Activated naive CD4-positive, alpha-beta T cell treated with anti-CD3 and anti-CD28 coated beads, Interleukin-2, amount 50 U/mL, for 16 hours (primary cell): ENCODE data around the gene ERMAP.
"Not testable (repeated sequence)": the region's sequence is repeated elsewhere in the genome, so short reads cannot be mapped to it uniquely, and the experiment has no call there.

Experiments used
- DNase-seq: peaks from one replicate; pipeline ENCODE4 v3.0.0-alpha.2; 2020

Gene ERMAP

DNA sequence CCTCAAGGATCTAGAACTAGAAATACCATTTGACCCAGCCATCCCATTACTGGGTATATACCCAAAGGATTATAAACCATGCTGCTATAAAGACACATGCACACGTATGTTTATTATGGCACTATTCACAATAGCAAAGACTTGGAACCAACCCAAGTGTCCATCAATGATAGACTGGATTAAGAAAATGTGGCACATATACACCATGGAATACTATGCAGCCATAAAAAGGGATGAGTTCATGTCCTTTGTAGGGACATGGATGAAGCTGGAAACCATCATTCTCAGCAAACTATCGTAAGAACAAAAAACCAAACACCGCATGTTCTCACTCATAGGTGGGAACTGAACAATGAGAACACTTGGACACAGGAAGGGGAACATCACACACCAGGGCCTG, 2.1 kb upstream of the ERMAP start:
- not testable (repeated sequence) for DNase-seq

- DNase-seq = no peak
Observed at GRCh38 chr1:42815941-42816584, 859 bp upstream of the ERMAP start.

DNA sequence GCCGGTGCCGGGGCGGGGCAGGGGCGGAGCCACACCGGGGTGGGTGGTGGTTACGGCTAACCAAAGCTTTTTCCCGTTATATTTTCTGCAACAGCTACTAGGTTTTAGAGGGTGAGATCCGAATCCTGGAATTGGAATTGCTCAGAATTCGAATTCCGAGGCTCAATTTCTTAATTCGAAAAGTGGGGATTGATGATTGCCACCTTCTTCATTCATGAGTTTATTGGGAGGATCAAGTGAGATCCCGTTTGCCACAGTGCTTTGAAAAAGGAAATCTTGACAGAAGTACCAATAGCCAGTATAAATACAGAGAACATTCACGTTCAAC, 482 bp downstream of the ERMAP start:
- no peak for DNase-seq

GRCh38 chr1:42817976-42818375, 1.1 kb downstream of the ERMAP start:
- no peak for DNase-seq

GRCh38 chr1:42820813-42821212, 3.9 kb downstream of the ERMAP start:
- no peak for DNase-seq

GRCh38 chr1:42821690-42822089, 4.8 kb downstream of the ERMAP start:
- no peak for DNase-seq

- no peak for DNase-seq
Observed at GRCh38 chr1:42822800-42823392, 6.0 kb downstream of the ERMAP start.

DNA sequence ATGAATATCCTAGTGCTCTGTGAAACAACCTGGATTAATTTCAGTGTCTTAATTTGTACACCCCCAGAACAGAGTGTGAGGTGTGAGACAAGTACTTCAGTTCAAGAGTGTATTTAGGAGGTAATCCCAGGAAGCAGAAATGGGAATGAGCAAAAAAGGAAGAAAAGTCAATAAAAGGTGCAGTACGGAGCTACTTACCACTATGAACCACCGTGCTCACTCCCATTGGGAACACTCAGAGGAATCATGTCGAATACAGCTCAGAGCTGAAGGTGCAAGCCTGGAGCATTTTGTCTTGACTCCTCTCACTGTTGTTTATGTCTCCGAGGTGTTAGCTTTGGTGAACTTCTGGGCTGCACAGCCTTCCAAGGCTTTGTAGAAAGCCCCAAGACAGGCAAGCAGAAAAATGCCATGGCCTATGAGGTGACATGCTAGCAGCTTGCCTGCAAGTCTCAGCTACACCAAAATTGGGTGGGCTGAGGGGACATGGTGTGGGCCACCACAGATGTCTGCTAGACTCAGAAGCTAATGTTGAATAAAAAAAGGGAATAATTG, 7.6 kb downstream of the ERMAP start:
- DNase-seq = no peak

DNA sequence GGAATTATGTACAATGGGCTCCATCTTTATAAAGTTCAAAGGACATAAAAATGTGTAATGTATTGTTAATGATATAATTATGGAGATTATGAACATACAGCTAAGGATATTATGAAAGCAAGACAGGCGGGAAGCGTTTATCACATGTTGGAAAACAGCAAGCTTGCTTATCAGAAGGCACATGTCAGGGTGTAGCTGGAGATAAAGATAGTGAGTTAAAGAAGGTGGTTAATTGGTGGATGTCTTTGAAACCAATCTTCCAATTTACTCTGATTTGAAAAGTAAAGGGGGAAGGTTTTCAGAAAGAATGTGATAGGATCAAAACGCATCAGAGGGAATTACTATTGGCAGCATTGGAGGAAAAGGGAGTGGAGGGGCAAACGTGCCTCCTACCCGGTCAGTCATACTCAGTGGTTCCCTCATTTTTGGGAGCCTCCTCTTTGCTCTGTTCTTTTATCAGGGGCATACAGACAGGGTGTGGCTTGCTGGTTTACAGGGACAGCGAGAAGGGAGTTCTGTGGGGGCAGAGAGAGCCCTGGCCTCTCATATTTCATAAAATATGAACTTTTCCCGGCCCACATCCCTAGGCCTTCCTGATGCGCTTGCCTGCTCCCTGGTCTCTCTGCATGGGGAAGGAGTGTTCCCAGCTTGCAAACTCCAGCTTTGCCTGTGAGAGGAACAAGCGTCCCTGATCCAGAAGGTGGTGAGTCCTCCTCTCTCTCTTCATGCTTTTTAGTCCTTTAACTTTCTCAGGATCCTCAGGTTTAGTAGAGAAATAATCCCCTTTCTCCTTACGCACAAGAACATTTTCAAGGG, 8.3 kb downstream of the ERMAP start:
- no peak for DNase-seq

- DNase-seq = no peak
Observed at GRCh38 chr1:42830631-42831030, 13.7 kb downstream of the ERMAP start.

GRCh38 chr1:42831273-42831672, 14.4 kb downstream of the ERMAP start:
- no peak for DNase-seq

DNA sequence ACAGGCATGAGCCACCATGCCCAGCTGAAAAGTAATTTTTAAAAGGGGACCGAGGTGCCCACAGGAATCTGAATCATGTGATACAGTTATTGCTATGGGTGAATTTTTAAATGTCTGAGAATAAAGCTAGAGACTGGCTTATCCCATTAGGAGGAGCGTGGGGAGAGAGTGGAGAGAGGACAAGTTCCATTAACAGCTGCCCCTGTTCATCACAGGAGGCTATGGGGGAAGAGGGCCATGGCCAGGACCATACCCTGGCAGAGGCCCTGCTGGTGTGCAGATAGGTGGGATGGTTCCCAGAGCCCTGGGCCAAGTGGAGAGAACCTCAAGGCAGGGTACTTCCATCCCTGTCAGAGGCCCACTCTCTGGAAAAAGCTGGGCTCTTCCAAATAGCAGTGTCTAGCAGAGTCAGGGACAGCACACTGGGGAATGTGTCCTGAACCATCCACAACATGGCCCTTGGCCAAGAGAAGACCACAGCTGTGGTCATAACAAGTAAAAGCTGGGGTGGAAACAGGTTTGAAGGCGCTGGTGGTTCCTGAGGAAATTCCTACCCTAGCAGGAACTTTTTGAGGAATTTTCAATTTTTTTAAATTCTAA, 15.8 kb downstream of the ERMAP start:
- DNase-seq = no peak

- DNase-seq = no peak
Observed at GRCh38 chr1:42833981-42834380, 17.1 kb downstream of the ERMAP start.

DNA sequence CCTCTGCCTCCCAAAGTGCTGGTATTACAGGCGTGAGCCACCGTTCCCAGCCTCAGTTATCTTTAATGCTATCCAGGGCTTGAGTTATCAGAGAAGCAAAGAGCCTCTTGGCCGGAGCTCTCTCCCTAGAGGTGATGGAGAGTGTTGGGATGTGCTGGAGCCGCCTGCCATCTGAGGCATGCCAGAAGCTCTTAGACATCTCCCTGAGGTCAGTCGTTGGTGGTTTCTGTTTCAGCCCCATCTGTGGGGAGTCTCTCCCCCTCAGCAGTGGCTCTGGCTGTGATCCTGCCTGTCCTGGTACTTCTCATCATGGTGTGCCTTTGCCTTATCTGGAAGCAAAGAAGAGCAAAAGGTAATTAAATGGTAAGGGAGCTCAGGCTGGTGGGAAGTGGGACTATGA, 17.9 kb downstream of the ERMAP start:
- DNase-seq = no peak

DNA sequence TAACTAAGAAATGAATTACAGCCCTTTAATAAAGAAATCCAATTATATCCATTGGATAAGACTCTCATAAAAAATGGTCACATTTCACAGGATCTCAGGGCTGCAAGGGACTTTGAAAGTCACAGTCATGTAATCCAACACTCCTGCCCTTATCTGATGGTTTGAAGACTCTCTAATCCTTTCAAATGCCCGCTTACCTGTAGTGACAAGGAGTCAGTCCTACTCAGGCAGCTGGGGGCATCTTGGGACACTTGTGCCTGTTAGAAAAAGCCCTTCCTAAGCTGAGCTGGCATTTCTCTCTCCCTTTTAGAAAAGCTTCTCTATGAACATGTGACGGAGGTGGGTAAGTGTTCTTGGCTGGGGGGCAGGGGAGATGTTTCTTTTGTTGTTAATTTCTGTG, 18.5 kb downstream of the ERMAP start:
- DNase-seq = no peak

DNA sequence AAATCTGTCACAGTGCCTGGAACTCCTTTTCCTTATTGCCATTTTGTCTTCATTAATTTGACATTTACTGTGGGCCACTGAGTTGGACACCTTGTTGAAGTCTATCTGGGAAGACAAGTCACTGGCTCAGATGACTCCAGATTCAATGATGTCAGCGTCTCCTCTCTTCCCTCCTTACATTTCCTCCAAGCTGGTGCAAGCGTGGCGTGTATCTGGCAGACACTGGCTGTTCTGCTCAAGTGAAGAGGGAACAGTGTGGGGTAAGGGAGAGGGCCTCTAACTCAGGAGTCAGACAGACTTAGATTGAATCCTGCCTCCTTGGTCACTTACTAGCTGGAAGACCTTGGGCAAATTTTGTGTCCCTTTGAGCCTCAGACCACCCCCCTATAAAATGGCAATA, 20.8 kb downstream of the ERMAP start:
- DNase-seq = no peak

DNA sequence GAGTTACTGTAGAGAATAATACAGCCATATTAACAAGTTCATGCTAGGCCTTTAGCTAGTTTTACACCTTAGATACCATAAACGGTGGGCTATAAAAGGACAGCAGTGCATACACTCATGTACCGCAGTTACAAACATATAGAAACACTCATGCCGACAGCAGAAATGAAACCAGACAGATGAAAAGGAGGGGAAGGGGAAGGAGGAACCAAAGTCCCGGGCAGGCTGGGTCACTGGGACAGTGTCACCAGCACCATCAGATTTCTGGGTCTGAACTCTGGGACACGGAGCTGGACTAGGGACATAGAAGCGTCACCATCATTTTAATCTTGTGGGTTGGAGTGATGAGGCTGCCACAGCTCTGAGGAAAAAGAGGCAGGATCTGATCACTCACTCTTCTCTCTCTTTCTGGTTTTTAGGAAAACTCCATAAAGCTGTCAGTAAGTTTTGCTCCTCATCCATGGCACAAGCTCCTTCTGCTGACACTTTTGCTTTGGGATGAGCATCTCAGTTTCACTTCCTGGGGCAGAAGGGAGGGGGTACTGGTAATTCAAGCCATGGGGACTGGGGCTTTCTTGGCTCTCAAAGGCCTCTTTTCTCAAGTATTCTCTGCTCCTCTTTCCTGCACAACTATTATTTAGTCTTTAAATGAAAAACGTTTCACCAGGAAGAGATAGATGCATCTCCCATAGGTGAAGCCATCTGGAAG, 21.7 kb downstream of the ERMAP start:
- no peak for DNase-seq

DNA sequence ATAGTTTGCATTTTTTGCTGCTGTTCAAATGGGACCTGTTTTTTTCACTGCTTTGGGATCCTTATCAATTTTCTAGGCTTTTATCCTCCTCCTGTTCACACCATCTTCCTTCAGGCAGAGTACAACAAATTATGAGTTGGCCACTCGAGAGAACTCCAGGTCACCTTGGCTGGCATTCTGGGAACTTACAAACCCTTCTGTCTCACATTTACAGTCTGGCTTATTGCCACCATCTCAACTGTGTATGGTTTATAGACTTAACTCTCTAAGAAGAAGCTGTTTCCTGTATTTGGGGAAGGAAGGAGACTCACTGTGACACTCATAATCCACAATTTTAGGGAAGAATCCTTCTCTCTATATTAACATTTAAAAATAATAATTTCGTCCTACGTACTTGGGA, 24.1 kb downstream of the ERMAP start:
- no peak for DNase-seq

DNA sequence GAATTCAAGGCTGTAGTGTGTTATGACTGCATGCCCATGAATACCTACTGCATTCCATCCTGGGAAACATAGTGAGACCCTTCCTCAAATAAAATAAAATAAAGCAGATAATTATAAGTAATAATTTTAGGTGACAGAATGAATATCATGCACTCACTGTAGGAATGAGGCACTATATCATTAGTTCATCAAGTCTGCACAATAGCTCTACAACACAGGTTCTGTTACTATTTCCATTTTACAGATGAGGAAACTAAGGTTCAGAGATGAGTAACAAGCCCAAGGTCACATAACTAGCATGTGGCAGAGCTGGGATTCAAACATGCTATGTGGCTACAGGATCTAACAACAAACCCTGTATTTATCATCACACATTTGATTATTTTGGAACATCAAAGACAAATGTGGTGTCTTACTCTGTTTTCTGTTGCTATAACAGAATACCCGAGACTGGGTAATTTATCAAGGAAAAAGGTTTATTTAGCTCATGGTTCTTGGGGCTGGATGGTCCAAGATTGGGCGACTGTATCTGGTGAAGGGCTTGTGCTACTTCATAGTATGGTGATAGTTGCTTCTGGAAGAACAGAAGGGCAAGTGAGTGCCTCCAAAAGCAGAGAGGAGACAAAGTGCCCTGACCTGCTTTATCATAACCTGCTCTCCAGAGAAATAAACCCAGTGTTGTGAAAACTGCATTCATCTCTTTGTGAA, 24.7 kb downstream of the ERMAP start:
- DNase-seq = no peak

- no peak for DNase-seq
Observed at GRCh38 chr1:42844592-42845140, 27.7 kb downstream of the ERMAP start.

DNA sequence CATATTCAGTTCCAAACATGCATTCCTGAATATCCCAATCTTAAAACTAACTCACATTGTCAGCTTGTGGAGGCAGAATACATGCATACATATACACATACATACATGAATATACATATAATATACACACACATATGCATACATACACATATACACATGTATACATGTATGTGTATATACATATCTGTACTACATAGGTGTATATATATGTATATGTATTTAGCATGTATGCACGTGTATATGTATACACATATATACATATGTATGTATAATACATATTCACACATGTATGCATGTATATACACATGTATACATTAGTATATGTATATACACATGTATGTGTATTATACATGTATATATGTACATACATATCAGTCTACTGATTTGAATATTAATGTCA, 28.3 kb downstream of the ERMAP start:
- DNase-seq = no peak

DNA sequence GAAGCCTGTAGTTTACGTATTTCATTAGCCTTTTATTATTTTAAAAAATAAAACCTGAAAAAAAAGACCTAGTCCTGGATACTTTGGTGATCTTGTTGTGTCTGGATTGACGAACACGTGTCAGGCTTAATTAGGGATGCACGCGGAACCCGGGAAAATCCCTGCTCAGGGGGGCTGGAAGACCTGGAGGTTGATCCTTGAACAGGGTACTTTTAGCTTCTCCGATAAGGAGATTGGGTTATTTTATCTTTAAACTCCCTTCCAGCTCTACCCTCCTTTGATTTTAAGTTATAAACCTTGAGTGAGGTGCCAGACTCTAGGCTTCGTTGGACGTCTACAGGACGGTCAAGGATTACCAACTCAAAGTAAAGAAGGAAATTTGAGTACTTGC, 28.9 kb downstream of the ERMAP start:
- DNase-seq = no peak
